ENCODE data around the gene AKT3. TPM values are rescaled to one million over a fixed set of nuclear protein-coding genes. Genes with fewer than 3 reads are reported as not detected.
"Not testable (repeated sequence)": the region's sequence is repeated elsewhere in the genome, so short reads cannot be mapped to it uniquely, and the experiment has no call there.

The AKT3 gene
- total RNA-seq, 1 experiment from 2014 or later, result 31.9 TPM

GRCh38 chr1:243594455-243594854 is 255.6 kb downstream of the AKT3 start:
- no TSS peak for BruUV-seq (replicated peaks)
- POLR2A ChIA-PET, result interaction anchor here (0.6 kb wide), 1 partner anchor 8 kb away, joined by 3 read pairs; no protein-coding TSS in a partner anchor

GRCh38 chr1:243589286-243589685 is 260.8 kb downstream of the AKT3 start:
- H3K27me3 Mint-ChIP-seq (ENCODE audit: insufficient read depth, unreplicated experiment); BruUV-seq (replicated peaks); H3K4me3 Mint-ChIP-seq (ENCODE audit: unreplicated experiment); POLR2A ChIA-PET; H3K36me3 Mint-ChIP-seq (ENCODE audit: insufficient read depth, unreplicated experiment); H3K4me1 Mint-ChIP-seq (ENCODE audit: insufficient read depth, unreplicated experiment); H3K27ac Mint-ChIP-seq (ENCODE audit: low read depth, unreplicated experiment); intact Hi-C loops (cut with micrococcal nuclease); CTCF ChIA-PET; DNase-seq (ENCODE audit: unreplicated experiment): not testable (repeated sequence)
- peaks cover 12% of the 10 kb centered on the region for H3K9me3 Mint-ChIP-seq (ENCODE audit: unreplicated experiment)

More at GRCh38 chr1:243594455-243594854, 255.6 kb downstream of the AKT3 start:
- no peak for TF ChIP-seq CTCF (IDR thresholded peaks at IDR 0.05; ENCODE audit: unreplicated experiment)
- Mint-ChIP-seq H3K4me1 (ENCODE audit: insufficient read depth, unreplicated experiment) (peaks cover 26% of the 10 kb centered on the region), H3K36me3 (ENCODE audit: insufficient read depth, unreplicated experiment) (no peaks in the 10 kb centered on the region), H3K9me3 (ENCODE audit: unreplicated experiment) (no peaks in the 10 kb centered on the region), H3K27ac (ENCODE audit: low read depth, unreplicated experiment) (no peak overlapping the region), H3K4me3 (ENCODE audit: unreplicated experiment) (no peak overlapping the region), H3K27me3 (ENCODE audit: insufficient read depth, unreplicated experiment) (no peaks in the 10 kb centered on the region)
- no peak for DNase-seq (ENCODE audit: unreplicated experiment)
- intact Hi-C loops (cut with micrococcal nuclease), result loop anchor here (10.0 kb wide), 1 partner anchor 460 kb away; the partner anchor contains the start of gene ZBTB18
- CTCF ChIA-PET, result no interaction called here

GRCh38 chr1:243587823-243588560 is 262.1 kb downstream of the AKT3 start:
- peaks cover 24% of the 10 kb centered on the region for H3K9me3 Mint-ChIP-seq (ENCODE audit: unreplicated experiment)
- POLR2A ChIA-PET, result no interaction called here
- no TSS peak for BruUV-seq (replicated peaks)
- CTCF ChIA-PET, result interaction anchor here (0.6 kb wide), 1 partner anchor 371 kb away, joined by 3 read pairs; no protein-coding TSS in a partner anchor
- H3K27ac Mint-ChIP-seq (ENCODE audit: low read depth, unreplicated experiment), result no peak overlapping the region
- no peaks in the 10 kb centered on the region for H3K27me3 Mint-ChIP-seq (ENCODE audit: insufficient read depth, unreplicated experiment)
- no peak for TF ChIP-seq CTCF (IDR thresholded peaks at IDR 0.05; ENCODE audit: unreplicated experiment)
- intact Hi-C loops (cut with micrococcal nuclease), result no loop called here
- no peaks in the 10 kb centered on the region for H3K36me3 Mint-ChIP-seq (ENCODE audit: insufficient read depth, unreplicated experiment)
- DNase-seq (ENCODE audit: unreplicated experiment), result no peak
- no peaks in the 10 kb centered on the region for H3K4me1 Mint-ChIP-seq (ENCODE audit: insufficient read depth, unreplicated experiment)
- H3K4me3 Mint-ChIP-seq (ENCODE audit: unreplicated experiment), result no peak overlapping the region

GRCh38 chr1:243587285-243587684 is 262.8 kb downstream of the AKT3 start:
- ChIA-PET POLR2A (interaction anchor here (0.7 kb wide), 1 partner anchor 185 kb away, joined by 3 read pairs; no protein-coding TSS in a partner anchor), CTCF (interaction anchor here (1.2 kb wide), 1 partner anchor 28 kb away, joined by 3 read pairs; no protein-coding TSS in a partner anchor)
- no peaks in the 10 kb centered on the region for H3K36me3 Mint-ChIP-seq (ENCODE audit: insufficient read depth, unreplicated experiment)
- intact Hi-C loops (cut with micrococcal nuclease), result no loop called here
- H3K4me3 Mint-ChIP-seq (ENCODE audit: unreplicated experiment), result no peak overlapping the region
- peaks cover 30% of the 10 kb centered on the region for H3K9me3 Mint-ChIP-seq (ENCODE audit: unreplicated experiment)
- no peaks in the 10 kb centered on the region for H3K27me3 Mint-ChIP-seq (ENCODE audit: insufficient read depth, unreplicated experiment)
- no TSS peak for BruUV-seq (replicated peaks)
- no peaks in the 10 kb centered on the region for H3K4me1 Mint-ChIP-seq (ENCODE audit: insufficient read depth, unreplicated experiment)
- no peak for DNase-seq (ENCODE audit: unreplicated experiment)
- no peak overlapping the region for H3K27ac Mint-ChIP-seq (ENCODE audit: low read depth, unreplicated experiment)
- no peak for TF ChIP-seq CTCF (IDR thresholded peaks at IDR 0.05; ENCODE audit: unreplicated experiment)

All from MCF 10A (cell line).